GM12872 (cell line): Measurements from ENCODE around the gene COMMD7.

Experiments used
- TF ChIP-seq, protein P1 (sequence below): IDR thresholded peaks from 3 replicates; pipeline ENCODE4 v1.5.1; 2011; ENCODE audit warnings: low read depth, mild to moderate bottlenecking, low read length, moderate library complexity; ENCODE audit not compliant: insufficient read depth

COMMD7 gene

DNA sequence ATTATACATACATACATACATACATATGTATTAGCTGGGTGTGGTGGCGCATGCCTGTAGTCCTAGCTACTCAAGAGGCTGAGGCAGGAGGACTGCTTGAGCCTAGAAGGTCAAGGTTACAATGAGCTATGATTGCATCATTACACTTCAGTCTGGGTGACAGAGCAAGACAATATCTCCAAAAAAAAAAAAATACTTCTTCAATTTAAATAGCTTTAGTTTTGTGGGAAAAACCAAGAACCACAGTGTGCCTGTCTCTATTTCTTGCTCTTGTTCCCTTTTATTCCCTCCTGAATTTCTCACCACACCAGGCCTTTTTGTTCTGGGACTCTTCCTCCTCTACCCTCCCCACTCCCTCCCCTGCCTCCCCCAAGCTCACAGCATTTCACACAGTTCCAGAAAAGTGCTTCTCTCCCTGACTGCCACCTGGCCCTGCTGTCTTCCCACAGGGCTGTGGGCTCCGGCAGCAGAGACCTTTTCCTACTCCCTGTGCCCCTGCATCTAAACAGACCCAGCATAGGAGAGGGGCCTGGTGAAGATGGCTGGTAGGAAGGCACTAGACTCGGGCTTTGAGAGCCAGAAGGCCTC lies 70.8 kb downstream of the COMMD7 start:
- TF ChIP-seq, protein P1, sequence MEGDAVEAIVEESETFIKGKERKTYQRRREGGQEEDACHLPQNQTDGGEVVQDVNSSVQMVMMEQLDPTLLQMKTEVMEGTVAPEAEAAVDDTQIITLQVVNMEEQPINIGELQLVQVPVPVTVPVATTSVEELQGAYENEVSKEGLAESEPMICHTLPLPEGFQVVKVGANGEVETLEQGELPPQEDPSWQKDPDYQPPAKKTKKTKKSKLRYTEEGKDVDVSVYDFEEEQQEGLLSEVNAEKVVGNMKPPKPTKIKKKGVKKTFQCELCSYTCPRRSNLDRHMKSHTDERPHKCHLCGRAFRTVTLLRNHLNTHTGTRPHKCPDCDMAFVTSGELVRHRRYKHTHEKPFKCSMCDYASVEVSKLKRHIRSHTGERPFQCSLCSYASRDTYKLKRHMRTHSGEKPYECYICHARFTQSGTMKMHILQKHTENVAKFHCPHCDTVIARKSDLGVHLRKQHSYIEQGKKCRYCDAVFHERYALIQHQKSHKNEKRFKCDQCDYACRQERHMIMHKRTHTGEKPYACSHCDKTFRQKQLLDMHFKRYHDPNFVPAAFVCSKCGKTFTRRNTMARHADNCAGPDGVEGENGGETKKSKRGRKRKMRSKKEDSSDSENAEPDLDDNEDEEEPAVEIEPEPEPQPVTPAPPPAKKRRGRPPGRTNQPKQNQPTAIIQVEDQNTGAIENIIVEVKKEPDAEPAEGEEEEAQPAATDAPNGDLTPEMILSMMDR = no peak

DNA sequence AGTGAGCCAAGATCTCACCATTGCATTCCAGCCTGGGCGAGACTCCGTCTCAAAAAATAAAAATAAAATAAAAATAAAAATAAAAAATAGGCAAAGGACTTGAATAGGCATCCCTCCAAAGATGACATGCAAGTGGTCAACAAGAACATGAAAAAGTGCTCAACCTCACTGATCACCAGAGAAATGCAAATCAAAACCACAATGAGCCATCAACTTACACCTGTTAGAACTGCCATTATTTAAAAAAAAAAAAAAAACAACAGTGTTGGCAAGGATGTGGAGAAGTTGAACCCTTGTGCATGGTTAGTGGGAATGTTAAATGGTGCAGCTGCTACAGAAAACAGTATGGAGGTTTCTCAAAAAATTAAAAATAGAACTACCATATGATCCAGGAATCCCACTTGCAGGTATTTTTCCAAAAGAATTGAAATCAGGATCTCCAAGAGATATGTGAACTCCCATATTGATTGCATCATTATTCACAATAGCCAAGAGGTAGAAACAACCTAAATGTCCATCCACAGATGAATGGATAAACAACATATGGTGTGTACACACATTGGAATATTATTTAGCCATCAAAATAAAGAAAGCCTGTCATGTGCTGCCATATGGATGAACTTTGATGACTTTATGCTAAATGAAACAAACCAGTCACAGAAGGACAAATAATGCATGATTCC lies 72.4 kb downstream of the COMMD7 start:
- TF ChIP-seq, protein P1 = no peak

DNA sequence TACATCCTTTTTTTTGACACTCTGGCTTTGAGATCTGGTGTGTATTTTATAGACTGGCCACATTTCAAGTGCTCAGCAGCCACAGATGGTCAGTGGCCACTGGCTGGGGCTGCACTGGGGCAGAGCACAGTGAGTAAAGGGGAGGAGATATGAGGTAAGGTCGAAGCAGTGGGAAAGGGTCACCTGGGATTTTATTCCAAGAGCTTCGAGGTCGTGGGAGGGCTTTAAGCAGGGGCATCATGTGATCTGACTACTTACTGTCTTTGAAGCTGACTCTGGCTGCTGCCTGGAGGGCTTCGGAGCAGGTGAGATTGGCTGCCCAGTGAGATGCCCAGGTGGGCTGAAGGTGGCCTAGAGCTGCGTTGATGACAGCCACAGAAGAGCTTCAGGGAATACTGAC lies 76.2 kb downstream of the COMMD7 start:
- TF ChIP-seq, protein P1 = no peak

DNA sequence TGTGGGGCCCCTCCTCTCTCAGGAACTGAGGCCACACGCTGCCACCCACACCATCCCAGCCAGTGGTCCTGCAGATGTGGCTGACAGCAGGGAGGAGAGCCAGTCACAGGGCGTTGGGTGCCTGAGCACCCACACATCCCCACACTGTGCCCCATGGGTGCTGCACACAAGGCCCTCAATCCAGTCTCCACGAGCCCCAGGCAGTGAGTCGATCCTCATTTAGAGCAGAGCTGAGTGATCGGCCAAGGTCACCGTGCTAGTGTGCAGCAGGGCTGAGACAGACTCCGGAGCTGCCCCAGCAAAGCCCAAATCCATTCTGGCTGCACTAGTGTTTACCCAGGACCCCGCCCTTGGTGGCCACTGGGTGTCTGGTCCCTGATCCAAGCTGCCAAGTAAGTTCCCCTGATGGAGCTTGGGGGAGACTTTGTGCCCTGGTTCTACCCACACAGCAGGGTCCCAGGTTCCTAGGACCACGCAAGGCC lies 78.5 kb downstream of the COMMD7 start:
- TF ChIP-seq, protein P1 = no peak

DNA sequence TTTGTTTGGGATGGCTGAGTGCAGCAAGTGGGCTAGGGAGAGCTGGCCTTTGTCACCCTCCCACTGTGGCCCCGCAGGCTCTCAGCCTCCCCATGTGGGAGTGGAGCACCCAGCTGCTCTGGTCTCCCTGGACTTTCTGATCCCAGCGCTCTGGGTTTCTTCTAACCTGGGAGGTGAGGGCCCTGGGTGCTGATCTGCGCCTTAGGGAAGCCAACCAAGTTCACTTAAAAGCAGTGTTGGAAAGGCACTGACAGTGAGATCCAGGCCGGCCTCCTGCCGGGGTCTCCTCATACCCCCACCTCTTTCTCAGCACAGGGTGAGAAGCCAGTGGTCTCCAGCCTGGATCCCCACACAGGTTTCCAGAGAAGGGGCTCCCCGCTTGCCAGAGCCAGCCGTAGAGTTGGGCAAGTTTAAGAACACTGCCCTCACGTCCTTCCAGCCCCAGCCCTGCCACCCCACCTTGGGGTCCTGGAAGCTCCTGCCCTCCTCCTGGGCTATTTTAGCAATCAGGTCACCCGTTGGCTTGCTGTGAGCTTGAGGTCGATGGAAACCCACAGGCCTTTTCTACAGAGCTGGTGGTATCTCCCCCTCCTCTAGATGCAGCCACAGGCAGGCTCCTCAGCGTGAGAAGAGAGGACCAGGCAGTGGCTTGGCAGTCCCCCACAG lies 79.1 kb downstream of the COMMD7 start:
- TF ChIP-seq, protein P1 = no peak

DNA sequence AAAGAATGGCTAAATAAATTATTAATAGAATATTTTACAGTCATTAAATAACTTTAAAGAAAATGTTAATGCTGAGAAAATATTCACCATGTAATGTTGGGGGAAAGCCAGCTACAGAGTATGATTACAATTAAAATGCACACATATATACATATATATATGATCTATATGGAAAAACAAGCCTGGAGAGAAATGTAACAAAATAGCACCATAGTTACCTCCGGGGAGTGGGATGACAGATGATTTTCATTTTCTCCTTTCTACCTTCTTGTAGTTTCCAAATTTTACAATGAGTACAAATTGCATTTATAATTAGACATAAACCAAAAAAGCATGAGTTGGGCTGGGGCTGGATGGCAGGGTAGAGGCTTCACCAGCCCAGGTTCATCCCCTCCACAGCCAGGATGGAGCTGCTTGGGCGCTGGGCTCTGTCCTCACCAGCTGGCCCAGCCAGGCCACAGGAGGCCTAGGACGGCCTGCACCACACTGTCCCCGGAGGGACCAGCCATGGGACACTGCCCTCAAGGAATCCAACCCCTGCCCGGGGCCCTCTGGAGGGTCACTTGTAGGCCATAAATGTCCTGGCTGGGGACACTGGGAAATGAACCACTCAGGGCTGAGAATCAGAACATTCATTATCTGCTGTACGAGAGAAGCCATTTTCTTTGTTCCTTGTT lies 79.8 kb downstream of the COMMD7 start:
- TF ChIP-seq, protein P1 = no peak
